ENCODE measurements around the gene ITGAX. TPM values are rescaled to one million over a fixed set of nuclear protein-coding genes. Genes with fewer than 3 reads are reported as not detected.

The ITGAX gene
- total RNA-seq, 1 donor = not detected

GRCh38 chr16:31388535-31388934 is 33.6 kb downstream of the ITGAX start:
- no peak overlapping the region for H3K4me3 ChIP-seq (ENCODE audit: low read depth, low read length)
- TF ChIP-seq CTCF (IDR thresholded peaks at IDR 0.05; ENCODE audit: insufficient read depth, low read length) = no peak
- DNase-seq (ENCODE audit: low read depth) = no peak

- TF ChIP-seq CTCF (IDR thresholded peaks at IDR 0.05; ENCODE audit: insufficient read depth, low read length) = no peak
- no peak for DNase-seq (ENCODE audit: low read depth)
- no peak overlapping the region for H3K4me3 ChIP-seq (ENCODE audit: low read depth, low read length)
These were observed 35.6 kb downstream of the ITGAX start for GRCh38 chr16:31390504-31391041.

GRCh38 chr16:31393056-31393455 is 38.1 kb downstream of the ITGAX start, which contains the start of gene ITGAD:
TSS of gene ITGAD (plus strand) at chr16:31393335. CDS start at chr16:31393361, 26 bp downstream.
- no peak for DNase-seq (ENCODE audit: low read depth)
- no peak within 1 kb of the TSS for H3K4me3 ChIP-seq (ENCODE audit: low read depth, low read length)
- no peak for TF ChIP-seq CTCF (IDR thresholded peaks at IDR 0.05; ENCODE audit: insufficient read depth, low read length)

- no peak for DNase-seq (ENCODE audit: low read depth)
- H3K4me3 ChIP-seq (ENCODE audit: low read depth, low read length) = no peak overlapping the region
- no peak for TF ChIP-seq CTCF (IDR thresholded peaks at IDR 0.05; ENCODE audit: insufficient read depth, low read length)
These were observed 40.7 kb downstream of the ITGAX start for GRCh38 chr16:31395647-31396046.

GRCh38 chr16:31397096-31397660 is 42.2 kb downstream of the ITGAX start:
- DNase-seq (ENCODE audit: low read depth) = no peak
- TF ChIP-seq CTCF (IDR thresholded peaks at IDR 0.05; ENCODE audit: insufficient read depth, low read length) = no peak
- H3K4me3 ChIP-seq (ENCODE audit: low read depth, low read length) = no peak overlapping the region

GRCh38 chr16:31397701-31398100 is 42.7 kb downstream of the ITGAX start:
- no peak for DNase-seq (ENCODE audit: low read depth)
- H3K4me3 ChIP-seq (ENCODE audit: low read depth, low read length) = no peak overlapping the region
- no peak for TF ChIP-seq CTCF (IDR thresholded peaks at IDR 0.05; ENCODE audit: insufficient read depth, low read length)

GRCh38 chr16:31400191-31400590 is 45.2 kb downstream of the ITGAX start:
- no peak for DNase-seq (ENCODE audit: low read depth)
- no peak for TF ChIP-seq CTCF (IDR thresholded peaks at IDR 0.05; ENCODE audit: insufficient read depth, low read length)
- no peak overlapping the region for H3K4me3 ChIP-seq (ENCODE audit: low read depth, low read length)

All from fibroblast of the aortic adventitia (primary cell).